ENCODE data around the gene MAP9.
"Not testable (repeated sequence)": the region's sequence is repeated elsewhere in the genome, so short reads cannot be mapped to it uniquely, and the experiment has no call there.

MAP9 gene

DNA sequence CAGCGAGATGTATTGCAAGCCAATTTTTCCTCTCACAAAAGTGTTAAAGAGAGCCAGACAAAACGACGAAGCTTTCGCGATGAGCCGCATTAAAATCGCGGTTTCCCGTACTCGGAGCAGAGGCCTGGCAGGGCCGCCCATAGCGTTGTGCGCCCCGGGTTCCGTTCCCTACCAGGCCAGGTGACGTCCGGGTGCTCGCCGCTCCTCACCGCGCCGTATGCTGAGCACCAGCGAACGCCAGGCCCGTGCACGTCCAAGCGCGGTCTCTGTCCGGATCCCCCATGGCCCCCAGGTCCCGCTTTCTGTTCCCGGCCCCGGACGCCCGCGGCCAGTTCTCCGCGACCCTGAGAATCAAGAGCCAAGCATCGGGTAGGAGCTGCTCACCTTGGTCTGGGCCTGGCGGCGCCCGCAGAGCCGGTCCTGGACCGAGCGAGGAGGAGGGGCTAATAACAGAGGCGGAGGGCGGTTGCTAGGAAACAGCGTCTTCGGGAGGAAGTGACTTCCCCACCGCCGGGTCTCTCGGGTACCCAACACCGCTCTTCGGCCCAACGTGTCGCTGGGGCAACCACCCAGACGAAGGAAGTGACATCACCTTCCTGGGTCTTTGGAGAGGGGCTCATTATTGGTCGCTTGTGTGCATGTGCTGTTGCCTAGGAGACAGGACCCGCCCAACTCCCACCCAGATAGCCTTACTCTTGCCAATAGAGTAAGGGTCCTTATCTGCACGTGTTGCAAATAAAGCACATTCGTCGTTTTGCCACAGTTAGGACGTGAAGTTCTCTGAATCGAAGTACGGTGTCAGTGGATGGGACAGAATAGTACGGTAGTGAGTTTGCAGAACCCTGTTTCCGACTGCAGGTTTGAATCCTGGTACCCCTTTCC is at the start of gene MAP9:
Gene MAP9 (minus strand): TSS at position 579 of the 882 bp plus-strand sequence. CDS start 1,115 bp downstream, outside the sequence.
- peak; percentile 92 for DNase-seq (ENCODE audit: low spot score)

DNA sequence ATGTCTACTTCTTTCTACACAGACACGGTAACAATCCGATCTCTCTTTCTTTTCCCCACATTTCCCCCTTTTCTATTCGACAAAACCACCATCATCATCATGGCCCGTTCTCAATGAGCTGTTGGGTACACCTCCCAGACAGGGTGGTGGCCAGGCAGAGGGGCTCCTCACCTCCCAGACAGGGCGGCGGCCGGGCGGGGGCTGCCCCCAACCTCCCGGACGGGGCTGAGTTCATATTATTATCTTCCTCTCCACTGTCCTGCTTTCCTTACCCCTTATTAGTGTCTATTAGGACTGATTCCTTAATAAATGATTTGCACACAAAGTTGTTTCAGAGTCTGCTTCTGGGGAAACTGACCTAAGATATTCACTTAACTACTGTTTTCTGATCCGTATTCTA is 48.0 kb upstream of the MAP9 start:
- not testable (repeated sequence) for DNase-seq (ENCODE audit: low spot score)

DNA sequence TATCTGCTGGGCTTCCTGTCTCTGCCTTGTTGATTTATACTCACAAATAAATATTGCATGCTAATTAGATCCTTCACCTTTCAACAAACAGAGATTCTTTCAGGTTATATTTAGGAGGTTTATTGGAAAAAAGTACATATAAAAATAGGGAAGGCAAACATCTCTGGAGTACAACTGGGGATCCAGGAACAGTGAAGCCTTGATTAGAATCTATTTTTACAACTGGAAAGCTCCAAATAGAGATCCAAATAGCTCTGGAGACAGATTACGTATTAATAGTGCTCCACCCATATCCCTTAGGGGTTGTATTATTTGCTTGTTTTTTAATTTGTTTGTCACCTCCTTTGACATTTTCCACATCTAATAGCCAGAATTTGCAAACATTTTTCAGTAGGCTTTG is 46.9 kb upstream of the MAP9 start:
- no peak for DNase-seq (ENCODE audit: low spot score)

DNA sequence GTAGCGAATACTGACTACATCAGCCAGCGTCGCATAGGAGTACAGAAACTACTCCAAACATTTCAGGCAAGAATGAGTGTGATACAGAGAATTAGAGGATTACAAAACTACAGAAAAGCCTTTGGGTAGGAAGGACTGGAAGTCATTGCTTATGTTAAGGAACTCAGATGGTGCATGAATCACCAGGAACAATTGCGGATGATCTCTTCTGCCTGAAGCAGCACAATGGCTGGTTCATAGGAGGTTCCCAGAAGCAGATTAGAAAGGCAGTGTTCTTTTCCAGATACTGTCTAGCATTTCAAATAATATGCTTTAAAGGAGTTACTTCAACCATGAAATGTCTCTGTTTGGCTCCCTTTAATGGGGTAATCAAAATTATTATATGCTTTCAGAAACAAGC is 42.5 kb upstream of the MAP9 start:
- no peak for DNase-seq (ENCODE audit: low spot score)

DNA sequence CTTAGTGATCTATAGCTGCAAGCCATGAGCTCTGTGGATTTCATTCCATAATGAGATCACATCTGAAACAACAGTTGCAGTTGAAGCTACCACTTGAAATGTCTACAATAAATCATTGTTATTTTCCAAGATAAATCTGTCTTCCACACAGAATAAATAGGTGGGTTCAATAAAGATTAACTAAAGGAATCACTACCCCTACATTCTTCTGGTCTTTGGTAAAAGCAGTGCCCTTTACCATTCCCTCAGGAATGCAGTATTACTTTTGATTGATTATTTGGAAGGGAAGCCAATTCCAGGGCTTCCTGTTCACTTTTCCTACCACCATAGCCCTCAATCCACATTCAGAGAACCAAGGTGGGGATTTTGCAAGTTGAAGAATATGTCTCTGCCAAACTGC is 38.9 kb upstream of the MAP9 start:
- DNase-seq (ENCODE audit: low spot score): no peak

DNA sequence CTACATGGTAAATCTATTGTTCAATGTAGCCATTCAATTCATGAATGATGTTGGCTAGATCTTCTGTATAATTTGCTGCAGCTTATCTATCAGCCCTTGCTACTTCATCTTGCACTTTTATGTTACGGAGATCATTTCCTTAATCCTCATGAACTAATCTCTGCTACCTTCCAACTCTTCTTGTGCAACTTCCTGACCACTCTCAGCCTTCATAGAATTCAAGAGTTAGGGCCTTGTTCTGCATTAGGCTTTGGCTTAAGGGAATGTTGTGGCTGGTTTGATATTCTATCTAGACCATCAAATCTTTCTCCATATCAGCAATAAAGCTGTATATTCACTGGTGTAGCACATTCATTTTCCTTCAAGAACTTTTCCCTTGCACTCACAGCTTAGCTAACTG is 36.7 kb upstream of the MAP9 start:
- DNase-seq (ENCODE audit: low spot score): no peak

DNA sequence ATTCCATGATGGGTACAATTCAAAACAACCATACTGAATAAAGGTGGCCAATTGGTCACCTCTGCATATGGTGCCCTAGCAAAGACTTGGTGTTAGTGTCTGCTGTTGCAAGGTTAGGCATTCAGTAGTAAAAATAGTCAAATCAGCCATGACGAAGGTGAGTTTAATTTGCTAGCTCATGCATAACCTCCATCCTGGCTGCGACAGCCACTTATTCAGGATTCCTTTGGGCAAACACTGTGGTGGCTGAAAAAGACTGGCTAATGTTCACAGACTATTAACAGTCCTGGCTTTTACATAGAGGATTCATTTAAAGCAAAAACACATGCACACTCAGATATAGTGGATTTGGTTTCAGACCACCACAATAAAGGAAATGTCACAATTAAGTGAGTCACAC is 34.8 kb upstream of the MAP9 start:
- no peak for DNase-seq (ENCODE audit: low spot score)

DNA sequence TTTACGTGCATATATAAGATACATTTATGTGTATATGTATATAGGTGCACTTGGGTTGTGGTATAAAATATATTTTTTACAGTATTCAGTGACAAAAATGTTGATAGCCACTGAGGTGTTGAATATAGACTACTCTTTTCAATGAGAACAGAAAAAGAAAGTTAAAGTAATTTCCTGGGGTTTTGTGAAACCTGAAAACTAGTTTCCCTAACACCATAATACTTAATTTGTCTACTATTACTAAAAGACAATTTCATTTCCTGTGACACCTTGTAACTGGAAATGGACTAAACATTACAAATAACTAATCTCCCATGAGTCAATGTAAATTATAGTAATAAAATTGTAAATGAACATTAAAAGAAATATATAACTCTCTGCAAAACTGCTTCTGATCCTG is 32.0 kb upstream of the MAP9 start:
- DNase-seq (ENCODE audit: low spot score): no peak

DNA sequence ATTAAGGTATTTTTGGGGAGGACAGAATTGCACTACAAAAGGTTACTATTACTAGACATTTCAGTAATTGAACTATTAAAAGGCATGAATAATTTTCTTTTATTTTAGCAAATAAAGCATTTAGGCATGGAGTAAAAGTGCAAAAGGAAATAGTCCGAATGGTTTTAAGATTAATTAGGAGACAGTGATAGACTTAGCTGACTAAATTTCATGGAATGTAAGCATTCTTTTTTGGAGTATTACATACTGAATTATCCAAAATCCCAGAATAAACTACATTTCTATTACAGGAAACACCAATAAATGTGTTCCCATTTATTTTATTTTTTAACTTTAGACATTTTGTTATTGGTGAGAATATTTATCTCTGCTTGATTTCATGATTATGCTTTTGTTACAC is 30.7 kb upstream of the MAP9 start:
- no peak for DNase-seq (ENCODE audit: low spot score)

DNA sequence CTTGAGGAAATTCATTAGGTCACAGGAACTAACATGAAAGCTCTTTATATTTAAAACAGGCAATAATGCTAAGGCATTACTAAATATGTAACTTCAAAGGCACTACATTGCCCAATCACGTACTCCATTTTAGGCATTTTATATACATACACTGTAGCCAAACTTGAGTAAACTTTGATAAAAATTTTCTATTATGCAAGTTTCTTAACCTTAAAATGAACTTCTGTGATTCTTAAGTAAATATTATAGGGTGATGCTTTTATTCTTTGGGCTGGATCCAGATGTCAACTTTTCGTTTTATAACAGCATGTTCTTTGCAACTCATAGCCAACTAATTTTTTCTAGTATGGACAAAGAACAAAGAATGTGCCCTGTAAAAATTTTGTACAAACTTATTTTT is 28.3 kb upstream of the MAP9 start:
- no peak for DNase-seq (ENCODE audit: low spot score)

DNA sequence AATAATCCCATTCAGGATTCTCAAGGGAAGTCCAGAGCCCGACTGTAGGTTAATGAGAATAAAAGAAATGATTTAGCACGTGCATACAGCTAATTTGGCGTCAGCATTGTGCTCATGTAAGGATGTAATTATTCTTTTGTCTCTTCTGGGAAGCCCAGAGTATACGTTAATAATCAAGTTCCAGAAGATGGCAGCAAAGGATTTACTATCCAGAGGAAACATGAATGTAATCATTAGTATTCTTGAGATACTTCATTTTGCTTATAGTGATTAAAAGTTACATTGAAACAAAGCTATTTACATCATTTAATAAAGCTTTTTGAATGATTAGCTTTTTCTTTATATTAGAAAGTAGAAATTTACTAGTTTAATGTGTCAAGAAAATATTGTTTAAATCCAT is 27.1 kb upstream of the MAP9 start:
- DNase-seq (ENCODE audit: low spot score): peak; percentile 11

DNA sequence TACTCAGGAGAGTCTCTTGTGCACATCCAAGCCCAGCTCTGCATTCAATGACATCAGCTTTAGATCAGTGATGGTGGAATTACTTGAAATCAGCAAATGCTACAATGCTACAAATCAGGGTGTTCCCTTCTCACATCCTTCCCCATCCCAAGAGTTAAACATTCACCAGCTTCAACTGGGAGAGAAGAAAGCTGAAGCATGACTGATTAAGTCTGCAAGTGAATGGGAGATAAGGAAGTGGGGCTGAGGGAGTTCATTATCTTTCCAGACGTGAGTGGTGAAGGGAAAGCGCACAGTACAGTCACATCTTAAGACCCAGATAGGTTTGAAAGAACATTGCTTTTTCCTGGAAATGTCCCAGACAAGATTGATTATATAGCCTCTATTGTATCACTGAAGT is 26.2 kb upstream of the MAP9 start:
- DNase-seq (ENCODE audit: low spot score): no peak

DNA sequence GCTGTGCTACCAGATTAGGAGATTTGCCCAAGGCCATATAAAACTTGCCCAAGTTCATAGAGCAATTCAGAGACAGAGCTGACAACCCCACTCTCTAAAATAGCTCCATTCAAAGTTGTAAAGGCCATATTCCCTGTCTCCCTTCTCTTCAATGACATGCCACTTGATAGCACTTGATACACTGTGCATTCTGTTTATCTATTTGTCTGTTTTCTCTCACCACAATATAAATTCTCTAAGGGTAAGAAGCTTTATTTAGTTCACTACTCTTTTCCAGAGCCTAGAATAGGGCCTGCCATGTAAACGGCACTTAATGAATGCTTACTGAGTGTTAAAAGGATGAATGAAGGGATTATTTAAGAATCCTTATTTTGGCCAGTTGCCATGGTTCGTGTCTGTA is 24.1 kb upstream of the MAP9 start:
- no peak for DNase-seq (ENCODE audit: low spot score)

DNA sequence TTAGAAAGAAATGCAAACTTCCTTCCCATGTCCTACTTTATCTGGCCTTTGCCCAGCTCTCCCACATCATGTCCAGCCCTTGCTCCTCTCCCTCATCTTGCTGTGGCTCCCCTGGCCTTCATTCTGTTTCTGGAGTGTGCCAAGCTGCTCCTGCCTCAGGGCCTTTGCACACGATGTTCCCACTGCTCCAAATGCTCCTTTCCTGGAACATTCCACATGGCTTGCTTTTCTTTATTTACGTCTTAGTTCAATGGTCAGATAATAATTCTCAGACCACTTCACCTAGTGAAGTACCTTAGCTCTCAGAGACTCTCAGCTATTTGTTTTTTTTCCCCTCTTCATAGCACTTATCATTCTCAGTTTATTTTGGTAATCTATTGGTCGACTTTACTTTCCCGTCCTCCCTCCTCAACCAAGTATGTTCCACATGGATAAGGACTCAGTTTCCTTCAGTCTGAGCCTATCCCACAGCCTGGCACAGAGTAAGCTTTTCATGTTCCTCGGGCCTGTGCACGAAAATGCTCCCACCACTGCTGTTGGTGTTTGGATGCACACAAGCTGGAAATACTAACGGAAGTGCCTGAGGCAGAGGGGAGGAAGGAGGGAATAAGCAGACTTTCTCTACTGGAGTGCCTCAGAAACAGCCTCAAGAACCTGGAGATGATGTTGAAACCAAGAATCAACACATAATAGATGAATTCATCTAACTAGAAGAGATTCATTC is 23.4 kb upstream of the MAP9 start:
- DNase-seq (ENCODE audit: low spot score): no peak

DNA sequence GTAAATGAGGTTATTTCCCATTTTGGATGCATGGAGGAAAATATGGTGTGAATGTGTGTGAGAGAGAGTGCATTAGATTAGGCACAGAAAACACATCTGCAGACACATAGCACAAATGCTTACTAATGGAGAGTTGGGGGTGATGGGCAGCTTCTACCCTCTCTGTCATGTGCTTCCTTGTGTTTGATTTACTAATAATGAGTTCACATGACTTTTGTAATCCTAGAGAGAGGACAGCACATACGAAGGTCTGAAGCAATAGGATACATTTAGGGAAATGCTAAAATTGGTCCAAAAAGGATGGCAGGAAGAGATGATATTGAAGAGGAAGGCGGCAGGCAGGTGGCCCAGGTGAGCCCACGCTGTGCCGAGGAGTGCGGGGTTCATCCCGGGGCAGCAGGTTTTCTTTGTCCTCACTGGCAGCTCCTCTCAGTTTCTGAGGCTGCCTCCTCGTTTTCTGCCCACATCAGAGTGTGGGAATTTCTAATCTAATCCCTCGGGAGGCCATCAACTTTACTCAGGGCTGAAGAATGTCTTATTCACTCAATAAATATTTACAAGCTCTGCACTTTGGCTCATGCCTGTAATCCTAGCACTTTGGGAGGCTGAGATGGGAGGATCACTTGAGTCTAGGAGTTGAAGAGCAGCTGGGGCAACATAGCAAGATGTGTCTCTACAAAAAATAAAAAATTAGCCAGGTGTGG is 15.9 kb upstream of the MAP9 start:
- no peak for DNase-seq (ENCODE audit: low spot score)

DNA sequence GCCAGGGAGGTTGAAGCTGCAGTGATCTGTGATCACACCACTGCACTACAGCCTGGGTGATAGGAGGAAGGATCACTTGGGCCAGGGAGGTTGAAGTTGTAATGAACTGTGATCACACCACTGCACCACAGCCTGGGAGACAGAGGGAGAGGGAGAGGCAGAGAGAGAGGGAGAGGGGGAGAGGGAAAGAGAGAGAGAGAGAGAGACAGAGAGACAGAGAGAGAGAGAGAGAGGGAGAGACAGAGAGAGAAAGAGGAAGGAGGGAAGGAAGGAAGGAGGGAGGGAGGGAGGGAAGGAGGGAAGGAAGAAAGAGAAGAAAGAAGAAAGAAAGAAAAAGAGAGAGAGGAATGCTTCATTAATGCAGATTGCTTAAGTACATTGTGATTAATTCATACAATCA is 15.2 kb upstream of the MAP9 start:
- no peak for DNase-seq (ENCODE audit: low spot score)

DNA sequence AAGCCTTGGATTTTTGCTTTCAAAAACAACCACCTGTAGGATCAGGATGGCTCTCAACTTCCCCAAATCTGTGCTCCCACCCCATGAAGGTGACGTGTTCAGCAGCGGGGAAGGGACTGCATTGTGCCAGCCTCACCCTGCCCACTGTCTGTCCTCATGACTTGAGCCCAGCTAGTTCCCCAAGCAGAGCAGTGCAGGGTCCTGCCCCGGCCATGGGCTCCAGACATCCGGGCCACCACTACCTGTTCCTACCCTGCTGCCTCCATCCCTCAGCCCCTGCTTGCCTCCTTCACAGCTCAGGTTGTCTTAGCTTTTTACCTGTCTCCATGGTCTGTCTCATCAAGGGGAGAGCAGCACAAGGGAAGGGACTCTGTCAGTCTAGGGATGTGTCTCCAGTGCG is 11.4 kb upstream of the MAP9 start:
- DNase-seq (ENCODE audit: low spot score): no peak

DNA sequence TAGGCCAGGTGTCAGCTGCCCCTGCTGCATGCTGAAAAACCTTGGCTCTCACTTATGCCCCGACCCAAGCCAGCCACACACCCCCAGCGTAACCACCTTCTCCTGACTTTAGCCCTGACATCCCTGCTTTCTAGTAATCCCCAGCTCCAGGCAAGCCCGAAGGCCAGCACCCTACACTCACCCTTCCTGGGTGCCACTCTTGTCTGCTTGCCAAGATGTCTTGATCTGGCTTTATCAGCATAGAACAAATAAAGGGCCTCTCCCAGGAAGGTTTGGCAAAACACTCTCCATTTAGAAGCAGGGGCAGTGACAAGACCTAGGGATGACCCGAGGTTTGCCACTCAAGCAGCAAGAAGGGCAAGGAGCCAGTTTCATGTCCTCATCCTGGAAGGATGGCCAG is 6.8 kb upstream of the MAP9 start:
- no peak for DNase-seq (ENCODE audit: low spot score)

DNA sequence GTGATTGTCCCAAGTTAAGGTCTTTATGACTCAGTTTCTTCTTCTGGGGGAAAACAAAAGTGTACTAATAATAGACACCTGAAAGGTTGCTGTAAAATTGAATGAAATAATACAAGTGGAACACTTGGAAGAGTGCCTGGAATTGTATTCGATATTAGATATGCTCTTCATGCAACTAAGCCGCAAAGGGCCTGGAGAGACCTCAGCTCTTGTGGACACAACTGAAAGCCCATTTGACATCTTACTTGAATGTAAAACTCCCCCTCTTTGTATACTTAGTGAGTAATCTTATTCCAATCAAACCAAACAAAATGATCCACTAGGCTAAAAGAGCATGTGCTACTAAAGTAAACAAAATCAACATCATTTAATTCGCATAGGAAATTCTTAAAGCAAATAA is 511 bp upstream of the MAP9 start:
- DNase-seq (ENCODE audit: low spot score): no peak

DNA sequence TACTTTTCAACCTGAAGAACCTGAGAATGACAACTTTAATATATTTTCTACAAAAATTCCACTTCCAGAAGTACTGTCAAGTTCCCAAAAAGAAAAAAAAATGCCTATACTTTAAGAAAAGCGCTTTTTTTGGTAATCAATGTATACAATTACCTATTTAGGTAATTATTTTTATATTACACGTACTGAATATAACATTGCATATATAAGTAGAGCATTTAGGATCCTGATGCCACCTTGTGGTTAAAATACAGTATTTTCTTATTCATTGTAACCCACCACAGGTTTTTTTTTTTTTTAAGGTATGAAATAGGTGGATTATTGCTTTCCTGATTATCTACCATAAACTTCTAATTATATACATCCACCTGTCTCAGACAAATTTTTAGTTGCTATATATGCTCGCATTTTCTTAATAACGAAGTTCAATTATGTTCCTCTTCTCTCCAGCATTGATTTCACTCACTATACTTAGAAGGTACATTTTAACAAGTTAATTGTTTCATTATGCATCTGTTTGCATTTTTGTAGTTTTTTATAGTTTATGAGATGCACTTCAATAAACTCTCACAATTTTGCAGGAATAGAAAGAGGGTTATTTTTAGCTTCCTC is 5.2 kb downstream of the MAP9 start:
- no peak for DNase-seq (ENCODE audit: low spot score)

DNA sequence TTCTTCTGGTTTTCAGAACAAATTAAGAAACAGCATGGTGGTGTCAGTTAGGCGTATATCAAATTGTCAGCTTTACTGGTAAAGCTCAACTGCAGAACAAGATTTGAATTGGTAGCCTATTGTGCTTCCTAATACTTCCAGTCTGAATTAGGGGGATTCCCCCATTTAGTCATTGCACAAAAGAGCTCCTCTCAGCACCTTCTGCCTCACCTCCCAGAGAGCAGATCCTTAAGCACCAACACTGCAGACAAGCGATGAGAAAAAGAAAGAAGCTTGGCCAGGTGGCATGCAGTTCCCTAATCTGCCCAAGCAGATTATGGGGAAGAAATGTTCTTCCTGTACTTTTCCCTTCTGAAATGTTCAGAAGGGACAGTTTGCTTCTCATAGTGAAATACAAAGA is 9.2 kb downstream of the MAP9 start:
- no peak for DNase-seq (ENCODE audit: low spot score)

DNA sequence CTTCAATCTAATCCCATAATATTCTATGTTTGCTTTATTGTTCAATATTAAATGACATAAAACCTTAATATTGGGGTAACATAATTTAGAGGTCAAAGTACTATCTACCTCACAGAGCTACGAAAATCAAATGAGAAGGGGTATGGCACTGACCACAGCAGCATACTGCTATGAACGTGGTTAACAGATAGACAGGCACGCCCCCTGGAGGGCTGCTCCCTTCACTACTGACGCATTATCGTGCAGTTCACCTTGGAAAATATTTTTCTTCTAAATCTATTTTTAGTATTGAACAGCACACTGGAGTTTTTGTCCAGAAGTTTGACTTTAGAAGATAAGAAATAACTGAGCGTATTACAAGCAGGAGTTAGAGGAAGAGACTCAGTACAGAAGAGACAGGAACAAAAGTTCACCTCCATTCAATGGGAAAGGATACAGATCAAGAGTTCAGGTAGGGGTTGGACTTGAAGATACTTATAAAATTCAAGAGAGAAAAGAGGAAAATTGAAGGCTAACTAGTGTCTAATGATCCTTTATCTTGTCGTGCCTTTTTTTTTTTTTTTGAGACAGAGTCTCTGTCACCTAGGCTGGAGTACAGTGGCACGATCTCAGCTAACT is 22.7 kb downstream of the MAP9 start:
- DNase-seq (ENCODE audit: low spot score): peak; percentile 30

All from iPS-NIHi11 (cell line).